ENCODE measurements around the gene RHOF. TPM values are rescaled to one million over a fixed set of nuclear protein-coding genes. Genes with fewer than 3 reads are reported as not detected.

RHOF gene, protein sequence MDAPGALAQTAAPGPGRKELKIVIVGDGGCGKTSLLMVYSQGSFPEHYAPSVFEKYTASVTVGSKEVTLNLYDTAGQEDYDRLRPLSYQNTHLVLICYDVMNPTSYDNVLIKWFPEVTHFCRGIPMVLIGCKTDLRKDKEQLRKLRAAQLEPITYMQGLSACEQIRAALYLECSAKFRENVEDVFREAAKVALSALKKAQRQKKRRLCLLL
- polyA plus RNA-seq (ENCODE audit: insufficient read depth in 1 of 5, insufficient read length in 5 of 5, low replicate concordance in 1 of 5), result 10 to 100 TPM in 4 of 5 donors, 1 to 10 TPM in 1; 7.2 to 13.7 (median 11.1) TPM
- long read RNA-seq, donor 1, transcript RHOF-201 (5 exons, 3,009 nt), result major isoform, 13 of 15 reads
- long read RNA-seq, donor 1, partial matches to known transcripts, result 0 of 15 reads
- long read RNA-seq, donor 1, other reads (novel, unspliced or antisense), result 0 of 15 reads
- long read RNA-seq, donor 2, partial matches to known transcripts, result 0 of 2 reads
- long read RNA-seq, donor 2, other reads (novel, unspliced or antisense), result 0 of 2 reads
- long read RNA-seq, donor 3, partial matches to known transcripts, result 0 of 3 reads
- long read RNA-seq, donor 3, other reads (novel, unspliced or antisense), result 0 of 3 reads
- long read RNA-seq, donor 4, partial matches to known transcripts, result 0 of 3 reads
- long read RNA-seq, donor 4, other reads (novel, unspliced or antisense), result 0 of 3 reads
- long read RNA-seq, donor 5, partial matches to known transcripts, result 0 of 4 reads
- long read RNA-seq, donor 5, other reads (novel, unspliced or antisense), result 0 of 4 reads
- long read RNA-seq, donor 6, transcript RHOF-201 (5 exons, 3,009 nt), result major isoform, 6 of 8 reads
- long read RNA-seq, donor 6, partial matches to known transcripts, result 0 of 8 reads
- long read RNA-seq, donor 6, other reads (novel, unspliced or antisense), result 0 of 8 reads
- long read RNA-seq, donor 7, result 0 reads
- long read RNA-seq, donor 8, partial matches to known transcripts, result 0 of 2 reads
- long read RNA-seq, donor 8, other reads (novel, unspliced or antisense), result 0 of 2 reads

DNA sequence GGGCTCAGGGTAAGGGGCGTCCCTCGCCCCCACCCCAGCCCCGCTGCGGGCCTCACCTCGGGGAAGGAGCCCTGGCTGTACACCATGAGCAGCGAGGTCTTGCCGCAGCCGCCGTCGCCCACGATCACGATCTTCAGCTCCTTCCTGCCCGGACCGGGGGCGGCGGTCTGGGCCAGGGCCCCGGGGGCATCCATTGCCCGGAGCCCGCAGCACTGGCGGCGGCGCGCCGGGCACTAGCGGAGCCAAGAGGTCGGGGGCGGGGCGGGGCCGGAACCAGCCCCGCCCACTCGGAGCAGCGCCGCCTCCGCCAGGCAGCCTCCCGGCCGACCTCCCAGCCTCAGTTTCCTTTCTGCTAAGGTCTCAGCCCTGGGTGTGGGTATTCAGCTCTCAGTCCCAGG, at the start of gene RHOF:
RHOF (minus strand) TSS at position 249 of the 398 bp plus-strand sequence; CDS start at position 194, 55 bp downstream.
- no peak for DNase-seq

DNA sequence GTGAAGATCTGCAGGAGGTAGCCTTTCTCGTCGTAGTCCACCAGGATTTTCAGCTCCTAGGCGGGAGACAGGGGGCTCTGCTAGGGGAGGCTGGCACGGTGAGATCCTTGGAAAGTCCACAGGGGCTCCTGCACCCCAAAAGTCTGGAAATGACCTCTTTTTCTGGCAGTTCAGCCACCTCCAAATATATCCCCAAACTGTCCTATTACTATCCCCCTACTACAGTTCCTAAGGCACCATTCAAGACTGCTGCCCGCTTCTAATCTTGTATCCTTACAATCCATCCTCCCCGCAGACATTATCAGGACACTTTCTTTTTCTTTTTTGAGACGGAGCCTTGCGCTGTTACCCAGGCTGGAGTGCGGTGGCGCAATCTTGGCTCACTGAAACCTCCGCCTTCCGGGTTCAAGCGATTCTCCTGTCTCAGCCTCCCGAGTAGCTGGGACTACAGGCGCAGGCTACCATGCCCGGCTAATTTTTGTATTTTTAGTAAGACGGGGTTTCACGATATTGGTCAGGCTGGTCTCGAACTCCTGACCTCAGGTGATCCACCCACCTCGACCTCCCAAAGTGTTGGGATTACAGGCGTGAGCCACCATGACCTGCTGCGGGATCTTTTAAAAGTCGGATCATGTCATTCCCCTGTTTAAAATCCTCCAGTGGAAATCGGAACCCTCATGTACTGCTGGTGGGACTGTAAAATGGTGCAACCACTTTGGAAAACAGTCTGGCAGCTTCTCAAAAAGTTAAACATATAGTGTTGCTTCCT, 46.7 kb upstream of the RHOF start:
- no peak for DNase-seq

DNA sequence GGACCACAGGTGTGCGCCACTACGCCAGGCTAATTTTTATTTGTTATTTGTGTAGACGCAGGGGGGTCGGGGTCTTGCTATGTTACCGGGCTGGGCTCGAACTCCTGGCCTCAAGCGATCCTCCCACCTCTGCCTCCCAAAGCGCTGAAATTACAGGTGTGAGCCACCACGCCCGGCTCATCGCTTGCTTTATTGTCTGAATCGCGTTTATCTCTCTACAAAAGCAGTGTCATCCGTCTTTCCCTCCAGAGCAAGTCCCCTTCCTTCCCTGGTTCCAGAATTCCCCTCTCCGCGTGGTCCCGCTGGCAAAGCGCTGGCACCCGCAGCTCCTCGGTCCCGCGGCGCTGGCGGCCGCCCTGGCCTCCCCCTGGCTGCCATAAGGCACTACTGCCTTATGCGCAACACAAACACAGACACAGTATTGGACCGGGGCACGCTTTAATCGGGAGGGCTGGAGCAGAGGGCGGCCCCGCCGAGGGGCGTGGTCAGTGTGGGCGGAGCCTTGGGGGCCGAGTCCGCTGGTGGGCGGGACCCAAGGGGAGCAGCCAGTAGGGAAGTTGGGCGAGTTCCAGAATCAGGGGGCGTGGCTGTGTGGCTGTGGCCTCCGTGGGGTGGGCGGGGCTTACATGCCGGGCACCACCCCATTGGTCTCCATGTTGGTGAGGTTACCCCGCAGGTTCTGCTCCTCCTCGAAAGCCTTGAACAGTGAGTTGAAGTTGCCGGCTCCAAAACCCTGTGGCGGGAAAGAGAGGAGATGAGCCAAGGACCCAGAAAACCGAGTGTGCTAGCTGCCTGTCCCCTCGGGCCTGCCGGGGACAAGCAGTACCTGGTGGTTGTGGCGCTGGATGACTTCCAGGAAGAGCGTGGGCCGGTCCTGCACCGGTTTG, 45.9 kb upstream of the RHOF start:
- peak; percentile 93 to 94 for DNase-seq

DNA sequence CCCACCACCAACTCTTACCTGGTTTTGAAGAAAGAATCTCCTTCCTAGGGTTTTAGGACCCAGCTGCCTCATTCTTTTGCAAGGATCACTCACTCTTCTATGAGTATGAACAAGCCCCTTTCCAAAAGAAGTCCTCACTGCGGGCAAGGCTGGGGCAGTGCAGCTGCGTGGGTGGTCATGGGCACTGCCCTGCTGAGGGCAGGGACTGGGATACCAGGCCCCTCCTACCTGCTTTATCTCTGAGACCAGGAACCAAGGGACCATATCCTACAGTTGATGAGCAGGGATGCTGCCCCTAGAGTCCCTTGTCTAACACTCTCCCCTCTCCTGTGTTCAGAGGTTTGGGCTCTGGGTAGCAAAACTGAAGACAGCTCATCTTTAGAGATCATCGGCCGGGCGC, 44.6 kb upstream of the RHOF start:
- DNase-seq, result no peak

DNA sequence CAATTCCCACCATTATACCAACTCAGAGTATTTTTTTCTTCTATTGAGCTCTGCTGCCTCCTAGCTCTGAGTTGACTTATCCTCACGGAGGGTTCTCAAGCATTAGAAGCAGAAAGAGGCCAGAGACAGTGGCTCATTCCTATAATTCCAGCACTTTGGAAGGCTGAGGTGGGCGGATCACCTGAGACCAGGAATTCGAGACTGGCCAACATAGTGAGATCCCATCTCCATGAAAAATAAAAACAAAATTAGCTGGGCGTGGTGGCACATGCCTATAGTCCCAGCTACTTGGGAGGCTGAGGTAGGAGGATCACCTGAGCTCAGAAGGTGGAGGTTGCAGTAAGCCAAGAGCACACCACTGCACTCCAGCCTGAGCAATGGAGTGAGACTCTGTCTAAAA, 44.2 kb upstream of the RHOF start:
- no peak for DNase-seq

DNA sequence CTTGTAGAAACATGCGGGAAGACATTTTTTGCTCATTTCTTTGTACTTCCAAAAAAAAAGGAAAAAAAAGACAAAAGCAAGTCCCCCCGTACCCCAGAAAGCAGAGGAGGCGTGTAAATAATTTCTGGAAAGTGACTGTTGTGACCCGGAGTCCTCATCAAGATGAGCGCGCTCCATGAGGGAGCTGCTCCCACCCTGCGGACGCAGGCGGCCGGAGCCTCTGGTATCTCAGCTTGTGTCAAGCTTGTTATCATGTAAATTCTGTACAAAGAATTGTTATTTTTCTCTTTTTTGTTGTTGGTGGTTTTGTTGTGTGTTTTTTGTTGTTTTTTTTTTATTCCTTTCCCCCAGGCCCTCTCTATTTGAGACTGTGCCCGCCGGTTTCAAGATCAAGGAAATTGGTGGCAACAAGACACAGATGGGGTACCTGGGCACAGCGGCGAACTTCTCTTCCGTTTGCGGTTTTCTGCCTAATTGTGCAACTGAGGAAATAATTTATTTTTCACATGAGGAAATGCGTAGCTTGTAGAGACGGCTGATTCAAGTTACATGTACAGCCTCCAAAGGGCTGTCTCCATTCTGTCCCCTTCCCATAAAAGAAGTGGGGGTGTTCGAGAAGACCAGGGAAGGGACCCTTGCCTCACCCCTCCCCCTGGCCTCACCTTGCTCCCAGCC, 38.2 kb upstream of the RHOF start:
- DNase-seq, result no peak

DNA sequence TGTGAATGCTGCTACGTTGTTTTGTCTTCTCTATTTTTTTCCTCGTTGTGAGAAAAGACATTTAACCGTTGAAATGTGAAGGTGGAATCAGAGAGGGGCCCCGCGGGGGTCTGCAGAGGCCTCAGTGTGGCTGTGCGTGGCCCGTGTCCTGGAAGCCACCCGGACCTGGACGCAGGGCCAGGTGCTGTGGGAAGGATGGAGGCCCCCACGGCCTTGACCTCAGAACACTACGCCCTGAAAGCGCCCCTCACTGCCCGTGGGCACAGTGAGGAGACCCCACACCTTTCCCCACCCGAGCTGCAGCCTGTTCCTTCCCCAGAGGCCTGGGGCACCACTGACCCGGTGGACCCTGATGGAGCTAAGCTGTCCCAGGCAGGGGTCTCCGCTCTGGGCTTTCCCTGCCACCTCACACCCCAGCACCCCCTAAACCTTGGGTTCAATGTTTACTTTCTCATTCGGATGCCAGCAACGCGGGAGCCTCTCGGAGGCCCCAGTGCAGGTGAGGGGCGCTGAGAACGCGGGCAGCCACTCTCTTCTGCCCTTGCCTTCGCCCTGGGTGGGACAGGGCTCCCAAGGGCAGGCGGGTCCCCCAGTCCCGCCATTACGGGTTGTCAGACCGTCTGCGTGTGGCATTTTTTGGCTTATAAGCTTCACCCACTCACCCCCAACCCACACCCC, 37.2 kb upstream of the RHOF start:
- no peak for DNase-seq

DNA sequence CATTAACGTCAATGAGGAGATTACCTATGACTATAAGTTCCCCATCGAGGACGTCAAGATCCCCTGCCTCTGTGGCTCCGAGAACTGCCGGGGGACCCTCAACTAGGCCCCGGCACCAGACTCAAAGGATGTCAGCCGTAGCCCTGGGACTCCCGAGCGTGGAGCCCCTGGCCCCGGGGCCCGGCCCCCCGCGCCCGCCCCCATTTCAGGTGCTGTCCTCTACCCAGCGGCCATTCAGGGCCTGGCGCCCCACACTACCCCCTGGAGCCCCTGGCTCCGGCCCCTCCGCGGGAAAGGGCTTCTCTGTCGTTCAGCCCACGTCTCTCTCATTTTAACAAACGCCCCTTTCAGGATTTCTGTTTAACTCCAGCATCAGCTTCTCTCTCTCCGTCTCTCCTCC, 36.6 kb upstream of the RHOF start:
- no peak for DNase-seq

DNA sequence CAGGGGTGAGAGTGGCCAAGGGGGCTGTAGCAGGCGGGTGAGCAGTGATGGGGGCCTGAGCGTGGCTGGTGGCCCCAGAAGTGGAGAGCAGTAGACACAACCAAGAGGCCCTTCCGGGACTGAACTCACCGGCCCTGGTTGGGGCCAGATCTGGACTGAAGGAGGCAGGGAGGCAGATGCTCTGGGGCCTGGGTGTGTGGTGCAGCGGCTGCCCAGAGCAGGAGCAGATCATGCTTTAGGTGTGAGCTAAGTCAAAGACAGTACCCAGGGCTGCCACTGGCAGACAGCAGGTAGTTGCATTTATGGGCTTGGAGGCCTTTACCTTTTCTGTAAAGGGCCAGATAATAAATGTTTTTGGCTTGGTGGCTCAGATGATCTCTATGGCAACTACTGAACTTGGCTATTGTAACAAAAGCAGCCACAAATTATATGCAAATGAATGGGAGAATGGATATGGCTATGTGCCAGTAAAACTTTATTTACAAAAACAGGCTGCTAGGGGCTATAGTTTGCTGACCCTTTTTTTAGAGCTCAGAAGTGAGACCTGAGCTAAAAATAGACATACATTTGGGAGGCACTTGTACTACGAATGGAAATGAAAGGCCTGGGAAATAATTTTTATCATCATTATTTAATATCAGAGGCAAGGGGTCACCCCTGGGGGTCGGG, 35.9 kb upstream of the RHOF start:
- DNase-seq, result no peak

DNA sequence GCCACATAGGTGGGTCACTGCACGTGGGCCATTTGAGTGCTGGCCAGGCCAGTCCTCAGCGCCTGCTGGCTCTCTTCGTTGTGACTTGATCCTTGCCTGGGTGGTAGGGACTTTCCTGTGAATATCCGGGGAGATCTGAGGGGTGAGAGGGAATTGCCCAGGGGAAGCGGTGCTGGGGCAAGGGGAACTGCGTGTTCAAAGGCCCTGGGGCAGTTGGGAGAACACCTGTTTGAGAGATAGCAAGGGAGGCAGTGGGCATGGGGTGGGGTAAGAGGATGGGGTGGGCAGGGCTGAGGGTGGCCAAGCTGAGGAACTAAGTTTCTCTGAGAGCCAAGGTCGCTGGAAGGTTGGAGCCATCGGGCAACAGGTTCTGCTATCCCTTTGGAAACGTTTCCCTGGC, 35.3 kb upstream of the RHOF start:
- DNase-seq, result no peak

DNA sequence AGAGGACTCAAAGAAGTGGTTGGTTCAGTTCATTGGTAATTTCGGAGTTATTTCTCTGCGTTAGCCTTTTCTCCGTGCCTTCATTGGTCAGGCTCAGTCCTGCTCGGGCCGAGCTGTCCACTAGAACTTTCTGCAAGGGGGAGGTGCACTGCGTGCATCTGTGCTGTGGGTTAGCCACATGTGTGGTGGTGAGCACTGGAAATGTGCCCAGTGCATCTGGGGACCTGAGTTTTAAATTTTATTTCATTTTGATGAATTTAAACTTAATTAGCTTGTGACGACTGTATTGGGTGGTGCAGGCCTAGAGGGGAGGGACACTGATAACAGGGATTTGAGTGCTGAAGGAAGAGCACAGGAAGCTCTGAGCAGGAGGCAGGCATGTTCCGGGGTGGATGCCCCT, 34.8 kb upstream of the RHOF start:
- no peak for DNase-seq

DNA sequence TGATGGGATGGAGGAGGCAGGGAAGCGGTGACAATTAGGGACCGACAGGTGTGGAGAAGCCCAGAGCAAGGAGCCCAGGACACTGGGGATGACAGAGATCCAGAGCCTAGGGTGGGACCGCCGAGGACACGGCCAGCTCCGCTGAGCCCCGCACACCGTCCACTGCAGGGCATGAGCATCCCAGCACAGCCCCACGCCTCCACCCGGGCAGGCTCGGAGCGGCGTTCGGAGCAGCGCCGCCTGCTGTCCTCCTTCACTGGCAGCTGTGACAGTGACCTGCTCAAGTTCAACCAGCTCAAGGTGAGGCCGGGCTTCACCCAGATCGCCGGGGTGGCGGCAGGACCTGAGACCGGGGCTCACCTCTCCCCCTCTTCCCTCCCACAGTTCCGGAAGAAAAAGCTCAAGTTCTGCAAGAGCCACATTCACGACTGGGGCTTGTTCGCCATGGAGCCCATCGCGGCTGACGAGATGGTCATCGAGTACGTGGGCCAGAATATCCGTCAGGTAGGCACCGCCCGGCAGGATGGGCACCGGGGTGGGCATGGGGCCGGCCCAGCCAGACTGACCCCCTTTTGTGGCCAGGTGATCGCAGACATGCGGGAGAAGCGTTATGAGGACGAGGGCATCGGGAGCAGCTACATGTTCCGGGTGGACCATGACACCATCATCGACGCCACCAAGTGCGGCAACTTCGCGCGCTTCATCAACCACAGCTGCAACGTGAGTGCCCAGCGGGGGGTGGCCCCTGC, 34.0 kb upstream of the RHOF start:
- no peak for DNase-seq

DNA sequence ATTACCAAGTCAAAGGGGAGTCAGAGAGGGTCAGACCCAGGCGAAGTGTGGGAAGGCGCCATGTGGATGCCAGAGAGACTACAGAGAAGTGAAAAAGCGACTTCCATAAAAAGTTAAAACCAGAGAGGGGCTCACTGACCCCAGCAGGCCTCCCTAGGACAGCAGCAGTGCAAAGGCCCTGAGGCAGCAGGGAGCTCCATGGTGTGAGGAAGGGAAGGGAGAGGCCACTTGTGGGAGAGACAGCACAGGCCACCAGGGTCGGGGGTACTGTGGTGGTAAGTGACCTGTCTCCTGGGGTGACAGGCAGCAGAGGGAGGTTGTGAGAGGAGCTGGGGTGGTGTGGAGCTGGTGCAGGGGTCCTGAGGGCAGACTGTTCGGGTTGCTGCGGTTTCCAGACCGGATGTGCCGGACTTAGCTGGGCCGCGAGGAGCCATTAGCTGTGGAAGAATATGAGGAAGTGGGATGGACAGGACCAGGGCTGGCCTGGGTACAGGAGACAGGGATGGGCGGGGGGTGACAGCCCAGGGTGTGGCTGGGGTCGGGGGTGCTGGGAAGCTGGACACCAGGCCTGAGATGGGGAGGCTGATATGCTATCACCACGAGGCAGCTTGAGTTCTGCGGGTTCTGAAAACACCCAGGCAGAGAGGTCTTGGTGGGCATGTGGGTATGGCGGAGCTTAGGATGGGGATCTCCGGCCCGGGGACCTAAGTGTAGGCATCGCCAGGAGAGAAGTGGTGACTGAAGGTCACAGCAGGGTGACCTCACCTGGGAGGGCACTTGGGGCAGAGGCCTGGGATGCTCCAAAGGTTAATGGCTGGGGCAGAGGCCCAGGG, 33.0 kb upstream of the RHOF start:
- no peak for DNase-seq

DNA sequence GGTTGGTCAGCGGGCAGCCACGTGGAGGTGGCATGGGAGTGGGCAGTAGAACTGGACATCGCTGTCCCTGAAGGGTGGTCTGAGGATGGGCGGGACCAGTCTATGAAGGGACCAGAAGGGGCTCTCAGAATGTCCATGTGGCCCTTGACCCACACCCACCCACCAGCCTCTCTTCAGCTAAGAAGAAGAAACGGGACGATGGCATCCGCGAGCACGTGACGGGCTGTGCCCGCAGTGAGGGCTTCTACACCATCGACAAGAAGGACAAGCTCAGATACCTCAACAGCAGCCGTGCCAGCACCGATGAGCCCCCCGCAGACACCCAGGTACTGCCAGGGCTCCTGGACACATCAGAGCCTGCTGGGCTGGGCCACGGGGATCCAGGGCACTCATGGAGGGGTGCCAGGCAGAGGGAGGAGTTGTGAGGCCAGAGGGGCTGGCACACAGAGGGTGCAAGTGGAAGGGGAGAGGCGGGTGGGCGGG, 31.6 kb upstream of the RHOF start:
- no peak for DNase-seq

DNA sequence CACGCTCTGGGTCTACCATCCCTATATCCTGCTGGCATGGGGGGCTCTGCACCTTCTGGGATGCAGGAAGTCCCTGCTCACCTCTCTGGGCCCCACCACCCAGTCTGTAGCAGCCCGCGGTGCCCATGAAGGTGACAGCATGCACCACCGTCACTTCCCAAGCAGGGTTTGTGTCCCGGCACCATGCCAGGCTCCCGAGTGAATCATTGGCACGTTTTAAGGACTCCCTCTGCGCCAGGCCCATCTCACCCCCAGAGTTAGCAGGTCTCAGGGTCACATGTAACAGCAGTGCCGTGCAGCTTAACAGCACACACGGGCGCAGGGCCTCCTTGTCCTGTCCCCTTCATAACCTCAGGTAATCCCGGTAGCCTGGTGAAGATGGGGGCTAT, 30.2 kb upstream of the RHOF start:
- no peak for DNase-seq

DNA sequence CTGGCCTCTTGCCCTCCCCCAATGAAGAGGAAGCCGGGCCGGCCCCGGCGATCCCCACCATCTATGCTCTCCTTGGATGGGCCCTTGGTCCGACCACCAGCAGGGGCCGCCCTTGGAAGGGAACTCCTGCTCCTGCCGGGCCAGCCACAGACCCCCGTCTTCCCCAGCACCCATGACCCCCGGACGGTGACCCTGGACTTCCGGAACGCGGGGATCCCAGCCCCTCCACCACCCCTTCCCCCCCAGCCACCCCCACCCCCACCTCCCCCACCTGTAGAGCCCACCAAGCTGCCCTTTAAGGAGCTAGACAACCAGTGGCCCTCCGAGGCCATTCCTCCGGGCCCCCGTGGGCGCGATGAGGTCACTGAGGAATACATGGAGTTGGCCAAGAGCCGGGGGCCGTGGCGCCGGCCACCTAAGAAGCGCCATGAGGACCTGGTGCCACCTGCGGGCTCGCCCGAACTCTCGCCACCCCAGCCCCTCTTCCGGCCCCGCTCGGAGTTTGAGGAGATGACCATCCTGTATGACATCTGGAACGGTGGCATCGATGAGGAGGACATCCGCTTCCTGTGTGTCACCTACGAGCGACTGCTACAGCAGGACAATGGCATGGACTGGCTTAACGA, 29.7 kb upstream of the RHOF start:
- no peak for DNase-seq
